ENCODE results near the gene FADS6.

FADS6 gene

DNA sequence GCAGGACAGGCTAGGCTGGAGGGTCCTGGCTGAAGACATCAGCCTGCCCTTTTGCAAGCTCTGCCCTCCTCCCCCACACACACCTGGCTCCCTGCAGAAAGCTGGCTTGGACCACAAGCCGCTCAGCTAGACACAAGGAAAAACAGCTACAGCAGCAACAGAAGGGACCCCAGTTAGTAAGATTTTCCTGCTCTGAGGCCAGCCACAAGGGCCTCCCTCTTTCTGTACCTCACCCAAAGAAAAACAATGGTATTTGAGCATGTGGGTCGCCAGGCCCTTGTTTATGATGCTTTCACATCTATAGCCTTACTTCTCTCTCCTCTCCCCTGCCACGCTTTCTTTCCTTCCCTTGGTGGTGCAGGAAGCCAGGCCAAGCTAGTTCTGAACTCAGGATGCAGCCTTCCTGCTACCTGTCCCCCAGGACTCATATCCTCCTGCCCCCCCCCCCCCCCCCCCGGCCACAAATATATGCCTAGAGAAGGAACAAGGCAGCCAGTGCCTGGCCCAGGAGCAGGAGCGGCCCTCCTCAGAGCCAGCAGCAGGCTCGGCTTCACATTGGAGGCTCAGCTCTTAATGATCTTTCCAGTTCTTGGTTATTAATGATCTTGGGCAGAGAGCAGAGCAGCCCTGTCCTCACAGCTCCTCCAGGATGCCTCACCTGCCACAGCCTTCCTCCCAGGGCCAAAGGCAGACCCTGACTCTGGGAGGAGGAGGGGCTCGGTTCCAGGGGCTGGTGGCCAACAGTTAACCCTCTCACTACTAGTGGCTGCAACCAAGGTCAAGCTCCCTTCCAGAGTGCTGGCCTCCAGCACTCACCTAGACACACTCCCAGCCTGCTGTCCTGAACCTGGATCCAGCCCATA lies 53.2 kb downstream of the FADS6 start:
- DNase-seq (ENCODE audit: low read depth), result no peak
- TF ChIP-seq, protein P1, sequence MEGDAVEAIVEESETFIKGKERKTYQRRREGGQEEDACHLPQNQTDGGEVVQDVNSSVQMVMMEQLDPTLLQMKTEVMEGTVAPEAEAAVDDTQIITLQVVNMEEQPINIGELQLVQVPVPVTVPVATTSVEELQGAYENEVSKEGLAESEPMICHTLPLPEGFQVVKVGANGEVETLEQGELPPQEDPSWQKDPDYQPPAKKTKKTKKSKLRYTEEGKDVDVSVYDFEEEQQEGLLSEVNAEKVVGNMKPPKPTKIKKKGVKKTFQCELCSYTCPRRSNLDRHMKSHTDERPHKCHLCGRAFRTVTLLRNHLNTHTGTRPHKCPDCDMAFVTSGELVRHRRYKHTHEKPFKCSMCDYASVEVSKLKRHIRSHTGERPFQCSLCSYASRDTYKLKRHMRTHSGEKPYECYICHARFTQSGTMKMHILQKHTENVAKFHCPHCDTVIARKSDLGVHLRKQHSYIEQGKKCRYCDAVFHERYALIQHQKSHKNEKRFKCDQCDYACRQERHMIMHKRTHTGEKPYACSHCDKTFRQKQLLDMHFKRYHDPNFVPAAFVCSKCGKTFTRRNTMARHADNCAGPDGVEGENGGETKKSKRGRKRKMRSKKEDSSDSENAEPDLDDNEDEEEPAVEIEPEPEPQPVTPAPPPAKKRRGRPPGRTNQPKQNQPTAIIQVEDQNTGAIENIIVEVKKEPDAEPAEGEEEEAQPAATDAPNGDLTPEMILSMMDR (conservative IDR thresholded peaks at IDR 0.05; ENCODE audit: low read length), result no peak
- no peak overlapping the region for H3K4me3 ChIP-seq (ENCODE audit: low read length)

DNA sequence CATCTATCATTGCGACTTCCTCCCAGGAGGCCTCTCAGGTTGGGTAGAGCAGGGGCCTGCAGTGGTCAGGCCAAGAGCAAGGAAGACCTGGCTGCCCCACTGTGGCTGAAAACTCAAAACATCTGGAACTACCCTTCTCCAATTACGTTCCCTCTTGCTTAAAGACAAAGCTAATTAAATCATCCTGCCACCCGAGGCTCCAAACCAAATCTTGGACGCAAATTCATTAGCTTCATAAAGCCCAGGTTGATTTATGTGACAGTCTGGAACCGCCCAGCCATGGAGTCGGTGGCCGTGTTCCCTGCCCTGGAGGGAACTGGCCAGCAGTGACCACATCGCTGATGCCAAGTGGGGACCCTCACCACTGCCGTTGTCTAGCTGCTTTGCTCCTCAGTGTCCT lies 55.2 kb downstream of the FADS6 start:
- peak; percentile 28 for DNase-seq (ENCODE audit: low read depth)
- H3K4me3 ChIP-seq (ENCODE audit: low read length), result no peak overlapping the region
- TF ChIP-seq, protein P1 (conservative IDR thresholded peaks at IDR 0.05; ENCODE audit: low read length), result no peak

DNA sequence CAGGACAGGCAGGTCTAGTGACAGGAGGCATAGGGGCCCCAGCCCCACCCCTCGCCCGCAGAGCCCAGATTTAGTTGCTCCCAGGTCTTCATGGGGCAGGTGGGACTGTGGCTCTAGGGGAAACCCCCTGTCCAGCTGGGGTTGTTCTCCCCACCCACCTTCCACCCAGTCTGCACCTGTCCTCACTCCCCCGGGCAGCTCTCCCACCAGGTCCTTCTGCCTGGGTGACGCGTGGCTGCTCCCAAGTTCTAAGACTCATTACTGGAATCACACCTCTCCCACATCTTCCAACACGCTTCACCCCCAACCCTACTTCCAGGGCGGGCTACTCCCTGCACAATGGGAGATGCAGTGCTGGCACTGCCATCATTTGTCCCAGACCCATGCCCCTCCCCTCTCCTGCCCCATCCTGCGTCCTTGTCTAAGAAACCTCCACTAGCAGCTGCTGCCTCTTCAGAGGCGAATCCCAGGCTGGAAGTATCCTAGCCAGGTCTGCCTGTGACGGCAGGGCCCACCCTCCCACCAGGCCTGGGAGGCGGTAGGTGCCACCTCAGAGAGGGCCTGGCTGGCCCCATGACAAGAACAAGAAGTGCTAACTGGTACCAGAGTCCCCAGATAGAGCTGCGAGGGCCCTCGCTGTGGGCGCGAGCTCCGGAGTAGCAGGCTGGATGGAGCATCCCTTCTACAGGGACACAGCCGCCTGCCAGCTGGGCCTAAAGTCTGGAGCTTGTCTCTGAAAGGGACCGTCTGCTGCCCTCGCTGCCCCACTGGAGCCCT lies 56.6 kb downstream of the FADS6 start:
- DNase-seq (ENCODE audit: low read depth), result no peak
- TF ChIP-seq, protein P1 (conservative IDR thresholded peaks at IDR 0.05; ENCODE audit: low read length), result no peak
- H3K4me3 ChIP-seq (ENCODE audit: low read length), result no peak overlapping the region

DNA sequence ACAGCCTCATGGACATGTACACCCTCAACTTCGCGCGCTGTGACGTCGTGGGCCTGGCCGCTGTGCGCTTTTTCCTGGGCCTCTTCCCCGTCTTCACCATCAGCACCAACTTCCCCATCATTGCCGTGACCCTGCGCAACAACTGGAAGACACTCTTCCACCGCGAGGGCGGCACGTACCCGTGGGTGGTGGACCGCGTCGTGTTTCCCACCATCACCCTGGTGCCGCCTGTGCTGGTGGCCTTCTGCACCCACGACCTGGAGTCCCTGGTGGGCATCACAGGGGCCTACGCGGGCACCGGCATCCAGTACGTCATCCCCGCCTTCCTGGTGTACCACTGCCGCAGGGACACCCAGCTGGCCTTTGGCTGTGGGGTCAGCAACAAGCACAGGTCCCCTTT lies 57.2 kb downstream of the FADS6 start:
- TF ChIP-seq, protein P1 (conservative IDR thresholded peaks at IDR 0.05; ENCODE audit: low read length), result no peak
- no peak overlapping the region for H3K4me3 ChIP-seq (ENCODE audit: low read length)
- no peak for DNase-seq (ENCODE audit: low read depth)

DNA sequence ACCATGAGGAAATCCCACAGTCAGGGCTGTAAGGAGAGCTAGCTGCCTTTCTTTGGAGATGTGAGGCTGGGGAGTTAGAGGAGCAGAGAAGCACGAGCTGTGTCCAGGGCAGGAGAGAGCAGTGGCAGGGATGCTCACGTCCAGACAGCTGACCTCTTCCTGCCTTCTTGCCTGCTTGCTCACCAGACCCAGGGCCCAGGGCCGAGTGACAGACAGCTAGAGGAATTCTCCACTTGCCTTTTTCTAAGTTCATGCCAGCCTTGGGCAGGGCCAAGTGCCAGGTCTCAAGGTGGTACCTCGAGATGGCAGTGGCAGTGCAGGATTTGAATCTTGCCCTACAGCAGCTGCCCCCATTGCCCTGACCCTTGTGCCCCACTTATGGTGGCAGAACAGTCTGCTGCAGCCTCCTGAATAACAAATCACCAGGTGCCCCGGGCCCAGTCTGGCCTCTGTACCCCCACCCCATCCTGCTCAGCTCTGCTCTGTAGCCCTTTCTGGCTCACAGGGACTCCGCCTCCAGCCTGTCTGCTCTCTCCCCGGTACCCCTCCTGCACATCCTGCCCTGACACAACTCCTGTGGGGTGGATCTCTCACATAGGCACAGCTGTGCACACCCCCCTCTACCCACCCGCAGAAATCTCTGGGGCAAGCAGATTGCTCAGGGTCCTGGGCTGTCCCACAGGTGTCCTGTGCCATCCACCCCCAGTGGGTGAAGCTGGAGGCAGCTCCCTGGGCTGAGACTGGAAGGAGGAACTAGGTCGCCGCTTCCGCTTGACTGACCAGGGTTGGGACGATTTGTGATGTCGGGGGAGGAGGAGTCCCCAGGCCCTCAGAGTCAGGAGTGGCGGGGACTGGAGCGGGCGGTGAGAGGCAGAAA lies 59.7 kb downstream of the FADS6 start:
- TF ChIP-seq, protein P1 (conservative IDR thresholded peaks at IDR 0.05; ENCODE audit: low read length), result no peak
- H3K4me3 ChIP-seq (ENCODE audit: low read length), result no peak overlapping the region
- DNase-seq (ENCODE audit: low read depth), result peak; percentile 55

DNA sequence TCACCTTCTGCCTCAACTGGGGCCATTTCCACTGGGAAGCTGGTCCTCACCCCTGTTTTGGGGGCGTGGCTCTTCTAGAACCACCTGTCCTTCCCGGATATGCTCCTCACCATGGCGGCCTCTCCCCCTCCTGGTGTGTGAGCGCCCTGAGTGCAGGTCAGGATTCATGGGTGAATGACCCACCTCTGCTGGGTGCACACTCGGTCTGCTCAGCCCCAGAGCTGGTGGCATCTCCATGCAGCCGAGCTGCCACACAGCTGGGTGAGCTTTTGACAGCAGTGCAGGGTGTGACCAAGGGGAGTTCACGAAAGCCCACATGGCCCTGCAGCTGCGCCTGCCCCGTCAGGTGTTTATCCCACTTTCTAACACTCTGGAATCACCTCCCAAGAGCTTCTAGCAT lies 61.0 kb downstream of the FADS6 start:
- DNase-seq (ENCODE audit: low read depth), result no peak
- TF ChIP-seq, protein P1 (conservative IDR thresholded peaks at IDR 0.05; ENCODE audit: low read length), result no peak
- H3K4me3 ChIP-seq (ENCODE audit: low read length), result no peak overlapping the region
